GM21786 (cell line): ENCODE measurements around the gene NRXN3.

Experiments
- ATAC-seq: cut with Tn5 transposase; IDR thresholded peaks from one replicate; pipeline ENCODE4 v1.9.1; 2021; ENCODE audit not compliant: unreplicated experiment

NRXN3 gene

GRCh38 chr14:79483477-79484388, 1313.6 kb downstream of the NRXN3 start:
- ATAC-seq, result no peak

- ATAC-seq, result no peak
These were observed 1317.5 kb downstream of the NRXN3 start for GRCh38 chr14:79487632-79488031.

- ATAC-seq, result no peak
These were observed 1321.0 kb downstream of the NRXN3 start for GRCh38 chr14:79491161-79491560.

GRCh38 chr14:79493081-79493645, 1323.0 kb downstream of the NRXN3 start:
- no peak for ATAC-seq

- no peak for ATAC-seq
These were observed 1326.5 kb downstream of the NRXN3 start for GRCh38 chr14:79496701-79497100.

- ATAC-seq, result no peak
These were observed 1330.3 kb downstream of the NRXN3 start for GRCh38 chr14:79500489-79500888.

- ATAC-seq, result no peak
These were observed 1332.1 kb downstream of the NRXN3 start for GRCh38 chr14:79502136-79502750.

GRCh38 chr14:79502751-79503148, 1332.6 kb downstream of the NRXN3 start:
- no peak for ATAC-seq

DNA sequence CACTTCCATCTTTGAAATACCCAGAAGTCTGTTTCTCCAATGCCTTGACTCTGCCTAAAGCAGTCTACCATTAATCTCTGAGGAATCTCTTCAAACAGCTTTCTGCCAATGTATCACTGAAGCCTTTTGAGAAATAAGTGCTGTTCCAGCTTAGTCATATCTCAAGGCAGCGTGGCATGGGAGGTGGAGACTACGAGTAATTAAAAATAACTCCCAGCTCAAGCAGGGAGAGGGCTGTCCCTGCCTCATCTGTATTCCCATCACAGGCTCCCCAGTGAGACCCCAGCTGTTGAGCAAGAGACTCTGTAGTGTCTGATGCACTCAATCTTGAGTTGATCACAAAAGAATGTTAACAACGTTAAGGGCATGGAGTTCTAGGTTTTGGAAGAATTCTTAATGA, 1340.5 kb downstream of the NRXN3 start:
- ATAC-seq, result no peak

DNA sequence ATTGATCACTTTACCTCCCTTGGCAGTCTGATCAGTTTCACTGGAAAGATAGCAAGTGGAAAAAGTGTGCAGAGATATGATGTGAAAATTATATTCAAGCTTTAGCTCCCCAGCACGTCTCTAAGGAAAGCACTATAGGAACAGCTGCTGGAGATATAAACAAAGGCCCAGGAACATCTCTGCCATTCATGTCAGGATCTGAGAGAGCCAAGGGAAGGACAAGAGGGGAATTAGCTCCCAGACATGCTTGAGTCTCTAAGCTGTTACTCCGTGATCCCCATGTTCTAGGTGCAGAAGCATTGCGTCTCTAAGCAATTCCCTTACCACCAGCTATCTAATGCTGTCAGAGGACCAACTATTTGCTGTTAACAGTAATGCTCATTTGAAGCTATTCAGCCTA, 1341.0 kb downstream of the NRXN3 start:
- no peak for ATAC-seq

- no peak for ATAC-seq
These were observed 1343.3 kb downstream of the NRXN3 start for GRCh38 chr14:79513446-79513845.

DNA sequence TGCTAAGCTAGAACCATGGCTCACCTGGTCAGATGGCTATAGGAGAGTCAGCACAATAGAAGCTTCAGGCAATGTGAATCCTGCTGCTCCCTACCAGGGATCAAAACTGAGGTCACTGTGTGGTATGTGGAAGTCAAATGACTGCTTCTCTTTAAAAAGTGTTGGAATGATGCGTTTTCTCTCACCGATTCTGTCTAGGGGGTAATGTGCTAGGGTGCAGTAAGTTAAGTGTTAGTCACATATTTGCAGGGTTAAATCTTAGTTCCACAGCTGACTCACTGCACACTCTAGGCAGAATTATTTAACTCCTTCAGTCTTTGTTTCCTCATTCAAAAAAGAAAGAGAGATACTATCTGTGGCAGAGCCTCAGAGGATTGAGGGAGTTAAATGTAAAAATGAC, 1344.5 kb downstream of the NRXN3 start:
- ATAC-seq, result no peak

DNA sequence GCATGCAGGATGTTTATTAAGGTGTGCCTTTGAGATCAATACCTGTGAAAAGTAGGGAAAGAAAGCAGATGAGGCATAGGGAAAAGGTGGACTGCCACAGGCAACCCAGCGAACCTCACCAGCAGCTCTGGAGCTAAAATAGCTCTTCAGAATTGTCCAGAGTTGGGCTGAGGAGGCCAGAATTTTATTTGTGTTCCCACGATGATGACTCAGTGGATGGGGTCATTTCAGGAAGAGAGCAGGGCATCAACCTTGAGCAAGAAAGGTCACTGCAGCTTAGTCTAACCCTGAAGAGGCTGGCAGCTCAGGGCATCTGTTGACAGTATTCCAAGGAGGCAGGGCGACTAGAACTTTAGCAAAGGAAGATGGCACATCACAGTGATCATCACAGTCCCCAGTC, 1345.0 kb downstream of the NRXN3 start:
- ATAC-seq, result no peak

DNA sequence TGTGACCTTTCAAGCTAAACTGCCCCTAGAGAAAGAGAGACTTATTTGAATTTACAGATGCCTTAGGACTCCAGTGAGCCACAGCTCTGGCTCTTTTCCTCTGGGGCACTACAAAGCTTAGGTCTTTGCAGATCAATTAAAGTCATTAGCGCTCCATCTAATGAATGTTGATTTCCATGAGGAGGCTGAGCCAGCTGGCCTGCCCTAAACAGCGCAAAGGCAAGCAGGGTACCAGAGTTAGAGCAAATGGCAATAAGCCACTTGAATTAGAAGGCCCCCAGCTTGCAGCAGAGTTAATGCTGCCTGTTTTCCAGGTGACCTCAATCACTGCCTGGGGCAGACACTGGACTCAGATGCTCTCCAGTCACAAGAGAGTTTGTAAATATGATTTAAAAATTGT, 1345.8 kb downstream of the NRXN3 start:
- no peak for ATAC-seq

- ATAC-seq, result no peak
These were observed 1355.2 kb downstream of the NRXN3 start for GRCh38 chr14:79525416-79525815.

- ATAC-seq, result no peak
These were observed 1358.7 kb downstream of the NRXN3 start for GRCh38 chr14:79528828-79529416.

GRCh38 chr14:79530555-79530954, 1360.4 kb downstream of the NRXN3 start:
- ATAC-seq, result no peak

- no peak for ATAC-seq
These were observed 1364.7 kb downstream of the NRXN3 start for GRCh38 chr14:79534703-79535353.

GRCh38 chr14:79540394-79540793, 1370.2 kb downstream of the NRXN3 start:
- ATAC-seq, result no peak

GRCh38 chr14:79542121-79542520, 1371.9 kb downstream of the NRXN3 start:
- ATAC-seq, result no peak

DNA sequence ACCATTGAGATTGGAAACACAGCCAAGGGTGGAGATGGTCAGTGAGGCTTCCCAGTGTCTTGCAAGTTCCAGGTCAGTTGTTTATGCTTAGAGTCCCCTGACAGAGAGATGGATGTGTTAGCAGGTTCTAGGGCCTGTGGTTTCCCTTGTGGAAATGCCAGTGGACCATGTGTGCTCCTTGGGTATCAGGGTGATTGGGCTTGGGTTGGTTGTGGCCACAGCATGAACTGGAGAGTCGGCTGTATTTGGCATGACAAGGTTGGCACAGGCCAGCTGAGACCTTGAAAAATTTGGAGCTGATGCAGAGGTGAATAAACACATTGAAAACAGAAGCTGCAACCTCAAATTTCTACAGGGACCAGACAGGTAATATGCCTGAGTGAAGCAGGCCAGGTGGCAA, 1373.2 kb downstream of the NRXN3 start:
- no peak for ATAC-seq
